SU-DHL-6 (cell line): ENCODE data around the gene DRC1.

Experiments
- EZH2phosphoT487 ChIP-seq: fragments of 200-600 bp; sonication (generic), shearing (Covaris generic); conservative IDR thresholded peaks from 2 replicates; pipeline ENCODE4 v1.6.1; 2018; ENCODE audit warnings: mild to moderate bottlenecking, antibody characterized with exemption, low read length, moderate library complexity, mixed read lengths
- TF ChIP-seq, protein P1 (sequence below): fragments of 200-600 bp; sonication (generic); IDR thresholded peaks from one replicate; pipeline ENCODE4 v1.5.1; 2017; ENCODE audit warnings: antibody characterized with exemption, mild to moderate bottlenecking, low read length, moderate library complexity; ENCODE audit not compliant: insufficient read depth, poor library complexity, severe bottlenecking

DNA sequence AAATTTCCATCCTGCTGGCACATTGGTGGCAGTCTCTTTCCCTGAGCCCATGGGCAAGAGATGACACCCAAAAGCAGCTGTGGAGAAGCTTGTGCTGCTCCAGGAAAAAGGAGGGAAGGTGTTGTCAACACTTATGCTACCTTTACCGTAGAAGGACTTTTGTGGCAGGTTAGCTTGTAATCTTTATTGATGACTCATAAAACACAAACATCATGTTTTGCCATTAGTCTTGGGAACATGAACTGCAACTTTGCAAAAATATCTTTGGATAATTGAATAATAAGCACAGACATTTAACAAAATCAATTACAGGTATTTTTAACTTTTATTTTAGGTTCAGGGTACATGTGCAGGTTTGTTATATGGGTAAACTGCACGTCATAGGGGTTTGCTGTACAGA is 33.4 kb downstream of the DRC1 start:
- TF ChIP-seq, protein P1, sequence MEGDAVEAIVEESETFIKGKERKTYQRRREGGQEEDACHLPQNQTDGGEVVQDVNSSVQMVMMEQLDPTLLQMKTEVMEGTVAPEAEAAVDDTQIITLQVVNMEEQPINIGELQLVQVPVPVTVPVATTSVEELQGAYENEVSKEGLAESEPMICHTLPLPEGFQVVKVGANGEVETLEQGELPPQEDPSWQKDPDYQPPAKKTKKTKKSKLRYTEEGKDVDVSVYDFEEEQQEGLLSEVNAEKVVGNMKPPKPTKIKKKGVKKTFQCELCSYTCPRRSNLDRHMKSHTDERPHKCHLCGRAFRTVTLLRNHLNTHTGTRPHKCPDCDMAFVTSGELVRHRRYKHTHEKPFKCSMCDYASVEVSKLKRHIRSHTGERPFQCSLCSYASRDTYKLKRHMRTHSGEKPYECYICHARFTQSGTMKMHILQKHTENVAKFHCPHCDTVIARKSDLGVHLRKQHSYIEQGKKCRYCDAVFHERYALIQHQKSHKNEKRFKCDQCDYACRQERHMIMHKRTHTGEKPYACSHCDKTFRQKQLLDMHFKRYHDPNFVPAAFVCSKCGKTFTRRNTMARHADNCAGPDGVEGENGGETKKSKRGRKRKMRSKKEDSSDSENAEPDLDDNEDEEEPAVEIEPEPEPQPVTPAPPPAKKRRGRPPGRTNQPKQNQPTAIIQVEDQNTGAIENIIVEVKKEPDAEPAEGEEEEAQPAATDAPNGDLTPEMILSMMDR, result no peak
- TF ChIP-seq EZH2phosphoT487, result no peak
